Measurements from ENCODE around the gene HSF4.

The HSF4 gene

DNA sequence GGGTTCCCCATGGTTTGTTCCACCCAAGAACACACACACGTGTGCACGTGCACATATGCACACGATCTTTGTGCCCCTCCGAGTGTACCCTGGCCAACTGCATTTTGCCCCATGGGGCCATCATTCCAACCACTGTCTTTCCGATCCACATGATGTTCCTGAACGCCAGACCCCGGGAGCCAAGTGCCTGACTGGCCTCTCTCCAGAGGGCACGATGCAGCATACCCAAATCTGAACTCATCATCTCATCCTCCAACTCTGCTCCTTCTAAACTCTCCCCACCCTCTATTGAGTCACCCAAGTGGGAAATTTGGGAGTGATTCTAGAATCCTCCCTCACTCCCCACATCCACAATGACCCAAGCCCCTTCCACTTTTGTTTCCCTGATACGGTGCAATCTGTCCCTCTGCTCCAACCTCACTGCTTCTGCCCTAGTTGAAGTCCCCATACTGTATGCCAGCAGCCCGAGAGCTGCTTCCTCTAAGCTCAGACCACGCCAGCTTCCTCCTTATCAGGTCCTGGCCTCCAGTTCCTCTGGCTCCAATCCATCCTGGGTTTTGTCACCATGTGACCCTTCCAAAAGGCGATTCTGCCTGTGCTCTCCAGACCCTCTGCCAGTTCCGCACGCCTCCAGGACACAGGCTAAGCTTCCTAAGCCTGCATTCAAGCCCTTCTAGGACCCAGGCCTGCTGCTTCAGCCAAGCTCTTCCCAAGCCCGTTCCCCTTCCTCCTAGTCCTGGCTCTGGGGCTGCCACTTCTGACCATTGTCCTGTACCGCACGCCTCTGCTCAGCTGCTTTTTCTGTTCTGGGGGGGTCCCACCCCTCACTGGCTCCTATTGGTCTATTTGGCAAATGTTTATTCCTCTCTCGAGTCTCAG lies 52.3 kb downstream of the HSF4 start:
- no peak for DNase-seq (ENCODE audit: low read depth in 2 of 2, low spot score in 1 of 2)
